ENCODE measurements around the gene DGKB.

DGKB gene

GRCh38 chr7:14902589-14903067, at the start of gene DGKB:
Gene DGKB, minus strand, starts transcription at chr7:14902751.
- DNase-seq, result no peak

GRCh38 chr7:14950013-14950412, 47.5 kb upstream of the DGKB start:
- no peak for DNase-seq

GRCh38 chr7:14938181-14938580, 35.6 kb upstream of the DGKB start:
- DNase-seq, result no peak

DNA sequence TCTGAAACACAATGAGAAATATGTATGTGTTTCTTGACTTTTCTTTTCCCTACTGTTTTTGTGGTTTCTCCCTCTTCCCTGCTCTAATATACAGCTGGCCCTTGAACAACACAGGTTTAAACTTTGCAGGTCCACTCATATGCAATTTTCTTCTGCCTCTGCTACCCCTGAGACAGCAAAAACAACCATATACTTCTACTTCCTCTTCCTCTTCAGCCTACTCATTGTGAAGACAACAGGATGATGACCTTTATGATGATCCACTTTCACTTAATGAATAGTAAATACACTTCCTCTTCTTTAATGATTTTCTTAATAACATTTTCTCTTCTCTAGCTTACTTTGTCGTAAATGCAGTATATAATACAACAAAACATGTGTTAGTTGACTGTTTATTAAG, 35.0 kb upstream of the DGKB start:
- DNase-seq, result no peak

DNA sequence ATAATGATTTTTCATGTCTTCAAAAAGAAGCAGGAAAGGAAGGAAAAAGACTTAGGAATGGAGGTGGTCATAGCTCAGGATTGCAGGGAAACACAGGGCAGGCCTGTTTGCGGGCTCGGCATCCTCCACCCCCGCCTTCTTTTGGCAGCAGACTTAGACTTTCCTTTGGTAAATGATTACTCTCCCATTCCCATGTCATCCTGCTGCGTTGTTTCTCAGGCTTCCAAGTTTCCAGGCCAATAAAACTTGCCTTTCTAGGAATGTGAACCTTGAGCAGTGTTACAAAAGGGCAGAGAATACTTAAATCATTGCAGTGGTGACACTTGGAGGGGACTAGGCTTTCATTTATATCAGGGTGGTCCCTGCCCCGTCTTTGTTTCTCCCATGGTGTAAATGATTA, 34.0 kb upstream of the DGKB start:
- no peak for DNase-seq

DNA sequence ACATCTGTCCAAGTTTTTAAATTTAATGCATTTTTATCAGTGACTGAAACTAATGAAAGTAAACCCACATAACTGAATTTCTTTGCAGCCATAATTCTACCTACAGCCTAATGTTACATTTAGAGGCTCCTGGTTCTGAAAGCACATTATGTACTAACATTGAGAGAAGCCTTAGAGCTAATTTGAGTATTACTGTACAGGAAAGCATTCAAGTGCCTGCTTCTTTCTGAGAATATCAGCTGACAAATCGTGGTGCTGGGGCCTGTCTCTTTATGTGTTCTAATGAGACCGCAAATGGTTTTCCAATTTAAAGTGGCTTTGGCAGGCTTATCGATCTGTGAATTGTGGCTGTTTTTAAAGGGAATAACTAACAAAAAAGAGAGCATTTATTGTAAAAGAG, 32.3 kb upstream of the DGKB start:
- no peak for DNase-seq

DNA sequence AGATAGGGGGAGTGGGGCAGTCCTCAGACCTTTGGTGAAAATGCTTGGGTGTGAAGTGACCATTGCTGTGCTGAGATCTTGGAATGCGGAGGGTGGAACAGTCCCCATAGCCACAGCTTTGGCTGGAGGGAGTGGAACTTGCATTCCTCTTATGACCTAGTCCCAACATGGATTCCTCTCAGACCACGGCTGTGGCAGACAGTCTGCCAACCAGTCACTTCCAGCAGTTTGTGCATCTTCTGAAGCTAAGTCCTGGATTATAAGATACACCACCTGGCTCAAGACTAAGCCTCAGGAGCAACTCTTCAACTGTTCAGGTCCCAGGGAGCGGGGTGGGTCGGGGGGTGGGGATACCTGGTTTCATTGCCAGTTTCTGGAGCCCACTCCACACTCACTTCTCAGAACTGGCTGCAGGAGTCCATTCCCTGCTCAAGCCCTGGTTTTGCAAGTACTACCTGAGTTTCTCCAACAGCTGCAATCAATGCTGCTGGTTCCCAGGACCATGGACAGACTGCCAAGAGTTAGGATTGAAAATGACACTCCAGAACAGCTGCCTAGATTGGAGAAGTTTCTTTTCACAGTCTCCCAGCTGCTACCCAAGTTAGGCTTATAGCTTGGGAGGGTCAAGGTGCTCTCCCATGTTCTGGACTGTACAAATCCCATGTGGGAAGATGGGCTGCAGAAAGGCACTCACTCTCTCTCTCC, 29.1 kb upstream of the DGKB start:
- no peak for DNase-seq

DNA sequence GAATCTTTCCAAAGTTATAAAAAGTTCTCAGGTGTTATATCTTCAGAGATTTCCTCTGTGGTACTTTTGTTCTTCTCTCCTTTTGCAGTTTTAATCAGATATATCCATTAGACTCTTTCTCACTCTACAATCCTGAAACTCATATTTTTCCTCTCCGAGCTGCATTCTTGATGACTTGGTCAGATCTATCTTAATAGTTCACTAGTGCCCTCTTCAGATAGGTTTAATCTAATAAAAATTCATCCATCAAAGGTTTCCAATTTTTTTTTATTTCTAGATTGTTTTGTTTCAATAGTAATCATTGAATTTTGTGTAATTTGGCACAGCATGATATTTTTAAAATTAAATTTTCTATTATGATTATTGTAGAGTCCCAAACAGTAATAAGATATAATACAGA, 21.8 kb upstream of the DGKB start:
- no peak for DNase-seq

- DNase-seq, result no peak
Measured at GRCh38 chr7:14911077-14911476, 8.5 kb upstream of the DGKB start.

DNA sequence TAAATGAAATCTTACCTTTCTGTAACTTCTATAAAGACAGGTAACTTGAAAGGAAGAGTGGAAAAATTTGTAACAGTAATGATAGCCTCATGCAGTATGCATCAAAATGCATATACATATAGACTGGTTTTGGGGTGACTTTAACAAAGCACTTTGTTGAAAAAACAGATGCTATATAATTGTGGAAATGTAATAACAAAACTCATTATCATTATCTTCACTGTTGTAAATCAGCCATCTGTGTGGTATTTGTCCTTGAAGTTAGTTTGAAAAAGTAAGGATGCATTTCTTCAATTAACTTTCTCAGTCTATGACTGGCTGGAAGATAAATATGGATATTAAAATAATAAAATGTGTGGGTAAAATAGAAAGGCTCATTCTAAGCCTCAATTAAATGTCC, 6.1 kb upstream of the DGKB start:
- DNase-seq, result no peak

DNA sequence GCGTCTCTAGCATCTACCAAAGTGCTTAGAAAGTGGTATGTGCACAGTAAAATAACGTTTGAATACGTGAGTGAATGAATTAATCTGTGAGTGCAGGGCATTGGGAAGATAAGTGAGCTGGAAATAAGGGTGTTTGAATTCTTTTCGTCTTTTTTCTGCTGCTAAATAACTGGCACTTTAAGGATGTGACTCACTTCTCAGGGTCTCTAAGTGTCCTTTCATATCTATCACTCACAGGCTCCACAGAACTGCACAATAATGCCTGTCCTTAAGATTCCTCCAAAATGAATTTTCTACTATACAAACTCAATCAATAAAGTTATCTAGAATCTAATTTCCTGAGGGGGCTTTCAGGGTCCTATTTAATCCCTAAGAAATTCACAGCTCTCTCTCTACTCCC, 3.2 kb upstream of the DGKB start:
- DNase-seq, result no peak

DNA sequence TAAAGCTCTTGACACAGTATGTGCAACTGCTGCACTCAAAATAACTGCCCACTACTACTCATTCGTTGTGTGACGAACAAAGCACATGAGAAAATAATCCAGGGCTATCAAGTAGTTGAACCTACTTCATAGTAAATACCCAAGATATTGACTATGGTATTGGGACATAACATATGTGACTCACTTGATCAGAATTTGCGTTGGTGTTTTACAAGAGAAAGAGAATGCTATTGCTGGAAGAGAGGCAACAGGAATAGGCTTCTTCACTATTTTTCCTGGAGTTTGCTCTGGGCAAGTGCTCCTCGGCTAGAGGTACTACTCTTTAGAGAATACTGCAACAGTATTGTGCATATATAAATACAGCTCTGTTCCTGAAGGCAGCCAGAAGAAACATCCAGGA, 2.5 kb downstream of the DGKB start:
- DNase-seq, result no peak

GRCh38 chr7:14899030-14899429, 3.5 kb downstream of the DGKB start:
- no peak for DNase-seq

DNA sequence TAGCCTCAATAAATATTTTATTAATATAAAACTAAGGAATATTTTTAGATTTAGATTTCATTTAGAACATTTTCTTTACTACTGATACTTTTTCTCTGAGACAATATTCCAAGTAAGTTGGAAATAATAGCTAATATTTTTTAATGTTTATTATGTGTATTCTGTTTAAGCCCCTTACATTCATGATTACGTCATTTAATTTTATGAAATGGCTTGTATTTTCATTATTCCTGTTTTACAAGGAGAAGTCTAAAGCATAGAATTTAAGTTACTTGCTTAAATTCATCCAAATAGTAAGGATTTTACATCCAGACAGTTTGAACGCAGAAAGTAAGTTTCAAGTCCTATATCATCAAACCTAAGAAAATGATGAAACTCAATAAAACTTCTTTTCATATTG, 6.1 kb downstream of the DGKB start:
- no peak for DNase-seq

GRCh38 chr7:14894826-14895225, 7.7 kb downstream of the DGKB start:
- no peak for DNase-seq

GRCh38 chr7:14892961-14893360, 9.6 kb downstream of the DGKB start:
- DNase-seq, result no peak

DNA sequence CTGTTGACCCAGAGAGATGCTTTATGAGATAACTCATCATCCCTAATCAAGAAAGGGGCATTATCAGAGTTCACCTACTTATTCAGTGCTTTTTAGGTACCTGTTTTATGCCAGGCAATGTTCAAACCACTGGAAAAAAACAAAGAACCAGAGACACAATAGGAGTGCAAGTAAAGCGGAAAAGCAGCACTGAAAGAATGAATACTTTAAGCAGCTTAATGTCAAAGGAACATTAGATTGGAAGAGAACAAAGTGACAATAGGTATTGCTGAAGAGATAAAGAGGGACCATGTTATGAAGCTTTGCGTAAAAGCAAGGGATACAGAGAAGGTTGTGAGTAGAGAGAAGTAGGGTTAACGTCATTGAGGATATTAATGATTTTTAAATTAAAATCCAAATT, 11.3 kb downstream of the DGKB start:
- no peak for DNase-seq

GRCh38 chr7:14888962-14889361, 13.6 kb downstream of the DGKB start:
- DNase-seq, result no peak

GRCh38 chr7:14886533-14886932, 16.0 kb downstream of the DGKB start:
- DNase-seq, result no peak

- no peak for DNase-seq
Measured at GRCh38 chr7:14875941-14876587, 26.5 kb downstream of the DGKB start.

DNA sequence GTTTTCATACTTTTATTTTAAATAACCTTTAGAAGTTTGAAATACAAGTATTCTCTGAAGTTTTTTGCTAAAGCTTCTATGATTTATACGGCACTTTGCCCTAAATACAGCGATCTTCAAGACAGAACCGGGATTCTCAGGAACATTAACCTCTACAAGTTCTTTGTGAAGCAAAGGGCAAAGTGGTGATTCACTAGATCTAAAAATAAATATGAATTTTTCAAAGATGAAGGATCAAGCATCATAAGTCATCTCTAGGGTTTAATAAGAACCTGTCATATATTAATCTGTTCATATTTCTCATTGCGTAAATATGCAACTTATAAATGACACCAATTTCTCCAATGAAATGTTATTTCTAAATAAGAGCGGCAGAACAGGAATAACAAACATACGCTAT, 30.7 kb downstream of the DGKB start:
- no peak for DNase-seq

GRCh38 chr7:14870394-14870793, 32.2 kb downstream of the DGKB start:
- no peak for DNase-seq

DNA sequence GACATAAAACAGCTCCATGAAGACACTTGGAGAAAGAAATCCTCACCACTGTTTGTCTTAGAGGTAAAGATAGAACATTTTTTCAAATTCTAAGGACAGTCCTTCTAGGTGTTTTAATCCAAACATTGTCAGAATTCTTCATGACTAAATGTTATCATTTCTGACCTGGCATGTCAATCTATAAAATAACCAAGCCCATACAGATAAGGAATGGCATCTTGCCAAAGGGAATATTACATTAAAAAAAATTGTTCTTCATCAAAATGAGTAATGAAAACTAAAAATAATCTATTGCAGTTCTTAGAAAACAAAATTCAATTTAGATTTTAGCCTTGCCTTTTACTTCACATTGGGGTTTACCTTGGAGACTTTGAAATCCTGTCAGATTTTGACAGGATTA, 33.6 kb downstream of the DGKB start:
- DNase-seq, result no peak

- no peak for DNase-seq
Measured at GRCh38 chr7:14861456-14861855, 41.1 kb downstream of the DGKB start.

GRCh38 chr7:14859267-14859666, 43.3 kb downstream of the DGKB start:
- no peak for DNase-seq

Measured in activated naive CD4-positive, alpha-beta T cell (primary cell).